ENCODE measurements around the gene HELZ2.

The HELZ2 gene

GRCh38 chr20:63597651-63598478 is 23.8 kb upstream of the HELZ2 start:
- H3K4me3 ChIP-seq (ENCODE audit: low read depth, low read length): no peak overlapping the region
- no peak for DNase-seq (ENCODE audit: low read depth)
- TF ChIP-seq, protein P1, sequence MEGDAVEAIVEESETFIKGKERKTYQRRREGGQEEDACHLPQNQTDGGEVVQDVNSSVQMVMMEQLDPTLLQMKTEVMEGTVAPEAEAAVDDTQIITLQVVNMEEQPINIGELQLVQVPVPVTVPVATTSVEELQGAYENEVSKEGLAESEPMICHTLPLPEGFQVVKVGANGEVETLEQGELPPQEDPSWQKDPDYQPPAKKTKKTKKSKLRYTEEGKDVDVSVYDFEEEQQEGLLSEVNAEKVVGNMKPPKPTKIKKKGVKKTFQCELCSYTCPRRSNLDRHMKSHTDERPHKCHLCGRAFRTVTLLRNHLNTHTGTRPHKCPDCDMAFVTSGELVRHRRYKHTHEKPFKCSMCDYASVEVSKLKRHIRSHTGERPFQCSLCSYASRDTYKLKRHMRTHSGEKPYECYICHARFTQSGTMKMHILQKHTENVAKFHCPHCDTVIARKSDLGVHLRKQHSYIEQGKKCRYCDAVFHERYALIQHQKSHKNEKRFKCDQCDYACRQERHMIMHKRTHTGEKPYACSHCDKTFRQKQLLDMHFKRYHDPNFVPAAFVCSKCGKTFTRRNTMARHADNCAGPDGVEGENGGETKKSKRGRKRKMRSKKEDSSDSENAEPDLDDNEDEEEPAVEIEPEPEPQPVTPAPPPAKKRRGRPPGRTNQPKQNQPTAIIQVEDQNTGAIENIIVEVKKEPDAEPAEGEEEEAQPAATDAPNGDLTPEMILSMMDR (IDR thresholded peaks at IDR 0.05; ENCODE audit: control insufficient read depth, extremely low read depth, insufficient read depth): no peak

GRCh38 chr20:63596423-63596822 is 22.4 kb upstream of the HELZ2 start:
- TF ChIP-seq, protein P1 (IDR thresholded peaks at IDR 0.05; ENCODE audit: control insufficient read depth, extremely low read depth, insufficient read depth): no peak

DNA sequence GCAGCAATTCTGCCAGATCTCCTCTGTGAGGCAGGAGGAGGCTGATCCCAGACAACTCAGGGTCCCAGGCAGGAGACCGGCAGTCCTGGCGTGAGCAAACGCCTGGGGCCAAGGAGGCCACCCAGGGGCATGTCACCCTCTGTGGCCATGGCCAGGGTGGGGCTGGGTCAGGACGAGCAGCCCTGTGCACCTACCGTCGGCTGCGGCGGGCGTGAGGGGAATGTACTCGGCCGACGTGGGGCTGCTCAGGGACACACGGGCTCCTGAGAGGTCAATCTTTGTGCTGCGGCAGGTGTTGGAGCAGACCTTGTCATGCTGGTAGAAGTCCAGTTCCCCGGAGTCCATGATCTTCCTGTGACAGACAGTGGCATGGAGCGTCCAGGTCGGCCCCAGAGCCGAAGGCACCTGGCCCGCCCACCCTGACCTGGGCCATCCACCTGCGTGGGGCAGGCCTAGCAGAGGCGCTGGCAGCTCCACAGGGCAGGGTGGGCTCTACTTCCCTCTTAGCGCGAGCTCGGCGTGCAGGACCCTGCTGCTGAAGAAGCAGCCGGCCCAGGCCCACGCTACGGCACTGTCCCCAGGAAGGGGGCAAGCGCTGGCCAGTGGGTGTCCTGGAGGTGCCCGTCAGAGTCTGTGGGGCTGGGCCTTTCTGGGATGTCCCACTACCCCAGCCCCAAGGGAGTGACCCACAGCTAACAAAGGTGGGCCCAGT is 21.5 kb upstream of the HELZ2 start:
- no peak for DNase-seq (ENCODE audit: low read depth)
- H3K4me3 ChIP-seq (ENCODE audit: low read depth, low read length): no peak overlapping the region
- TF ChIP-seq, protein P1 (IDR thresholded peaks at IDR 0.05; ENCODE audit: control insufficient read depth, extremely low read depth, insufficient read depth): no peak

More at GRCh38 chr20:63596423-63596822, 22.4 kb upstream of the HELZ2 start:
- DNase-seq (ENCODE audit: low read depth): no peak
- H3K4me3 ChIP-seq (ENCODE audit: low read depth, low read length): no peak overlapping the region

- TF ChIP-seq, protein P1 (IDR thresholded peaks at IDR 0.05; ENCODE audit: control insufficient read depth, extremely low read depth, insufficient read depth): no peak
- no peak for DNase-seq (ENCODE audit: low read depth)
- no peak overlapping the region for H3K4me3 ChIP-seq (ENCODE audit: low read depth, low read length)
These were observed 20.1 kb upstream of the HELZ2 start for GRCh38 chr20:63594043-63594561.

GRCh38 chr20:63592661-63593060 is 18.6 kb upstream of the HELZ2 start:
- TF ChIP-seq, protein P1 (IDR thresholded peaks at IDR 0.05; ENCODE audit: control insufficient read depth, extremely low read depth, insufficient read depth): no peak
- no peak for DNase-seq (ENCODE audit: low read depth)
- H3K4me3 ChIP-seq (ENCODE audit: low read depth, low read length): no peak overlapping the region

GRCh38 chr20:63591786-63592355 is 17.8 kb upstream of the HELZ2 start:
- DNase-seq (ENCODE audit: low read depth): no peak
- no peak overlapping the region for H3K4me3 ChIP-seq (ENCODE audit: low read depth, low read length)
- TF ChIP-seq, protein P1 (IDR thresholded peaks at IDR 0.05; ENCODE audit: control insufficient read depth, extremely low read depth, insufficient read depth): no peak
